ENCODE measurements around the gene CERK.
"Not testable (repeated sequence)": the region's sequence is repeated elsewhere in the genome, so short reads cannot be mapped to it uniquely, and the experiment has no call there.

The CERK gene

DNA sequence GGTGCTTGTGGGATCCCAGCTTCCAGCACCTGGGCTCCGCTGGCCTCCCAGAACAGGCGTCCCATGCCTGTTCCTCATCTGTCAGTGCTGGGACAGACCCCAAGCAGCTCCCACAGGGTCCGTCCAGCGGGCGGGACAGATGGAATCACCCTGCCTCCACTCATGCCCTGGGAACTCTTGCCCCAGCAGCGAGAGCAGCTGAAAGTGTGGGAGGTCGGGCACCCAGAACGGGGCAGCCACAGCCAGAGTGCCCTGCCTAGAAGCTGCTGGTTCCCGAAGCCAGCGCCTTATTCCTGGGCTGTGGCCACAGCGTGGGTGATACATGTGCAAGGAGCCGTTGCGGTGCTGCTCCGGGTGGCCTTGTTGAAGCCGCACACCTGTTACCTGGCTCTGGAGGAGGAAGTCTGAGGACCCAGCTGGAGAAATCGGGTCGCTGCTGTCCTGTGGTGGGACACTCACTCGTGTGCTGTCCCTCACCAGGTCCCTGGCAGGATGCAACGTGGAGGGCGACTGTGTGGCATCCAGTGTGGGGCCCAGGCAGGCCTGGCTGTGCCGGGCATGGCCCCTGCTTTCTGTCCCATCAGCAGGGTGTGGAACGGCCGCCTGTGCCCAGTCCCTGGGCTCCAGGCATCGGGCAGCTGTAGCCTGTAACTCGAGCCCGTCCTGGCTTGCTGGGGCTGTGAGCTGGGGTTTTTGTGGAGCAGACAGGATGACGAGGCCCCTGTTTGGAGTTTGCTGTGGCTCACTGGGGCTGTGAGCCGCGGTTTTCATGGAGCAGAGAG, 101.6 kb downstream of the CERK start:
- Histone ChIP-seq H3K9ac (ENCODE audit: low read depth, low read length) (no peak overlapping the region), H3K4me1 (ENCODE audit: insufficient read depth, low read length) (peaks cover 11% of the 10 kb centered on the region; the same call in 1 of the 2 replicates), H3K9me3 (ENCODE audit: control insufficient read depth, insufficient read depth, low read length) (no peaks in the 10 kb centered on the region), H3K36me3 (ENCODE audit: insufficient read depth, low read length) (no peaks in the 10 kb centered on the region)

DNA sequence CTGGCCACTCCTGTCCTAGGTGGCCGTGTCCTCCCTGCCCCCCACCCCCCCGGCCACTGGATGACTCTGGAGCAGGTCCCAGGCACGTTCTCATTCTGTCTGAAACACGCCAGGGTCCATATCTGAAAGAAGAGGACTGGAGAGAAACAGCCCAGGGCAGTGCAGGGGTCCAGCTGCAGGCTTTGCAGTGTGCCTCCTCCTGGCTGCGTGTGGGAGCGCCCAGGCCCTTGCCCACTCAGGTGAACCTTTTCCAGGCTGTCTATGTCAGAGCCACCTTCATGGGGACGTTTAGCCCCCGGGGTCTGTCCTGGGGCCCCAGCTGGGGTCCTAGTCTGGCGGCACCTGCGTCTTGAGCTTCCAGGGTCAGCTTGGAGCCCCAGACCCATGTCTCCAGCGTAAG, 102.3 kb downstream of the CERK start:
- Histone ChIP-seq H3K4me1 (ENCODE audit: insufficient read depth, low read length) (peaks cover 11% of the 10 kb centered on the region; the same call in 1 of the 2 replicates), H3K9me3 (ENCODE audit: control insufficient read depth, insufficient read depth, low read length) (no peaks in the 10 kb centered on the region), H3K36me3 (ENCODE audit: insufficient read depth, low read length) (no peaks in the 10 kb centered on the region), H3K9ac (ENCODE audit: low read depth, low read length) (no peak overlapping the region)

DNA sequence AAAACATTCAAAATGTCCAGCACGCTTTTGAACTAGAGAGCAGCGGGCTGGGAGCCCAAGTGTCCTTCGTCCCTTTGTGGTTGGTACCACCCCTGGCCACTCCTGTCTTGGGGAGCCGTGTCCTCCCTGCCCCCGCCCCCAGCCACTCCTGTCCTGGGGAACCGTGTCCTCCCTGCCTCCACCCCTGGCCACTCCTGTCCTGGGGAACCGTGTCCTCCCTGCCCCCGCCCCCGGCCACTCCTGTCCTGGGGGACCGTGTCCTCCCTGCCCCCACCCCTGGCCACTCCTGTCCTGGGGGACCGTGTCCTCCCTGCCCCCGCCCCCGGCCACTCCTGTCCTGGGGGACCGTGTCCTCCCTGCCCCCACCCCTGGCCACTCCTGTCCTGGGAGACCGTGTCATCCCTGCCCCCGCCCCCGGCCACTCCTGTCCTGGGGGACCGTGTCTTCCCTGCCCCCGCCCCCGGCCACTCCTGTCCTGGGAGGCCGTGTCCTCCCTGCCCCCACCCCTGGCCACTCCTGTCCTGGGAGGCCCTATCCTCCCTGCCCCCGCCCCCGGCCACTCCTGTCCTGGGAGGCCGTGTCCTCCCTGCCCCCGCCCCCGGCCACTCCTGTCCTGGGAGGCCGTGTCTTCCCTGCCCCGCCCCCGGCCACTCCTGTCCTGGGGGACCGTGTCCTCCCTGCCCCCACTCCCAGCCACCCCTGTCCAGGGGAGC, 102.9 kb downstream of the CERK start:
- H3K9ac ChIP-seq (ENCODE audit: low read depth, low read length); H3K36me3 ChIP-seq (ENCODE audit: insufficient read depth, low read length); H3K9me3 ChIP-seq (ENCODE audit: control insufficient read depth, insufficient read depth, low read length): not testable (repeated sequence)
- H3K4me1 ChIP-seq (ENCODE audit: insufficient read depth, low read length) = peaks cover 11% of the 10 kb centered on the region; the same call in 1 of the 2 replicates

Data from ES-I3 (cell line).